HG03103 (cell line): ENCODE results near the gene AS3MT.
"Not testable (repeated sequence)": the region's sequence is repeated elsewhere in the genome, so short reads cannot be mapped to it uniquely, and the experiment has no call there.

Source experiments
- ATAC-seq: cut with Tn5 transposase; IDR thresholded peaks from one replicate; pipeline ENCODE4 v1.9.1; 2021; ENCODE audit warnings: low read depth; ENCODE audit not compliant: unreplicated experiment

The AS3MT gene

DNA sequence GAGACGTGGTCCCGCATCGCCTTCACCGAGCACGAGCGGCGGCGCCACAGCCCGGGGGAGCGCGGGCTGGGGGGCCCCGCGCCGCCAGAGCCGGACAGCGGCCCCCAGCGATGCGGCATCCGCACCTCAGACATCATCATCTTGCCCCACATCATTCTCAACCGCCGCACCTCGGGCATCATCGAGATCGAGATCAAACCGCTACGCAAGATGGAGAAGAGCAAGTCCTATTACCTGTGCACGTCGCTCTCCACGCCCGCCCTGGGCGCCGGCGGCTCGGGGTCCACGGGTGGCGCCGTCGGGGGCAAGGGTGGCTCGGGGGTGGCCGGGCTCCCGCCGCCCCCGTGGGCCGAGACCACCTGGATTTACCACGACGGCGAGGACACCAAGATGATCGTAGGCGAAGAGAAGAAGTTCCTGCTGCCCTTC is 49.6 kb downstream of the AS3MT start:
- no peak for ATAC-seq

- no peak for ATAC-seq
These were observed 50.1 kb downstream of the AS3MT start for GRCh38 chr10:102919246-102919959.

- ATAC-seq: no peak
These were observed 50.9 kb downstream of the AS3MT start for GRCh38 chr10:102919992-102920739.

DNA sequence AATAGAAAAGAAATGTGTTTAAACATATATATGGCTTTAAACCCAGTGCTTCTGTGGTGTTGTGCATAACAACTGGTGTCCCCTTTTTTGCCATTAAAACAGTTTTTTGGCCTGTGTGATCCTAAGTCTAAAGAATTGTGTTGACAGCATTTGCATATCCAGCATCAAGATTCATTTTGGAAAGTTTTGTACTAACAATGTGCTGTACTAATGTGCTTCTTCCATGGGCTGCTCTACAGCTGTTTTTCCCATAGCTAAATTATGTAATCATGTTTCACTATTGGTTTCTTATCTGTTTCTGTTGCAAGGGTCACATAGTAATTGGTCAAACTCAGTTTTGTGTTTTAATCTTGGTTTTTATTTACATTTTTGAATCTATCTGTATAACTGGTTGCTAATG is 54.3 kb downstream of the AS3MT start:
- ATAC-seq: no peak

DNA sequence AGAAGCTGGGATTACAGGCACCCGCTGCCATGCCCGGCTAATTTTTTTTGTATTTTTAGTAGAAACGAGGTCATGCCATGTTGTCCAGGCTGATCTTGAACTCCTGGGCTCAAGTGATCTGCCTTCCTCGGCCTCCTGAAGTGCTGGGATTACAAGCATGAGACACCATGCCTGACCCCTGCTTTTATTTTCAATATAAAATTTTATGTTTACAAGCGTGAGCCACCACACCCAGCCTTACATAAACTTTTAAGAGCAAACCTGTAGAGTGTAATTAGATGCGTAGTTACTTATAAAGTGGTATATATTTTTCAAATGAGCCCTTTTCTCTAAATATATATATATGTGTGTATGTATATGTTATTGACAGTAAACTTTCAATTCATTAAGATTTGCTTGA is 57.6 kb downstream of the AS3MT start:
- ATAC-seq: no peak

DNA sequence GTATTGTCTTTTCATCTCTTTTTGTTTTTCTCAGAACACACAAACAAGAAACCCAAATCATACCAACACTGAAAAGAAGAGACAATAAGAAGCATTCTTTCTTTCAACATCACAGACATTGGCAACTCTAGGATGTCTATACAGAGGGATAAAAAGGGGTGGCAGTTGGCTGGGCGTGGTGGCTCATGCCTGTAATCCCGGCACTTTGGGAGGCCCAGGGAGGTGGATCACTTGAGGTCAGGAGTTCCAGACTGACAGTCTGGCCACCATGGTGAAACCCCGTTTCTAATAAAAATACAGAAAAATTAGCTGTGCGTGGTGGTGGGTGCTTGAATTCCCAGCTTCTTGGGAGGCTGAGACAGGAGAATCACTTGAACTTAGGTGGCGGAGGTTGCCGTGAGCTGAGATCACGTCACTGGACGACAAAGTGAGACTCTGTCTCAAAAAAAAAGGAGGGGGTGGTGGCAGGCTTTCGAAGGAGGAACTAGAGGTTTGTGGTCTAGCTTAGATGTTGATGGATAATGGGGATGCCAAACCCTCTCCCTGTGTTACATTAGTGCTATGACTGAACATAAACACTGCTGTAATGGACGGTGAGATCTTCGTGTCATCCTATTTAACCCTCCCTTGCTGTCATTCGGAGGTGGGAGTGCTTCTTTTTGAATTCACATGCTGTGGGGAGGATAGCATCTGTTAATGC is 58.2 kb downstream of the AS3MT start:
- no peak for ATAC-seq

GRCh38 chr10:102928442-102928841 is 59.2 kb downstream of the AS3MT start:
- ATAC-seq: not testable (repeated sequence)

- ATAC-seq: no peak
These were observed 61.5 kb downstream of the AS3MT start for GRCh38 chr10:102930720-102931119.

- no peak for ATAC-seq
These were observed 62.4 kb downstream of the AS3MT start for GRCh38 chr10:102931643-102932042.

GRCh38 chr10:102935505-102935904 is 66.2 kb downstream of the AS3MT start:
- ATAC-seq: no peak

DNA sequence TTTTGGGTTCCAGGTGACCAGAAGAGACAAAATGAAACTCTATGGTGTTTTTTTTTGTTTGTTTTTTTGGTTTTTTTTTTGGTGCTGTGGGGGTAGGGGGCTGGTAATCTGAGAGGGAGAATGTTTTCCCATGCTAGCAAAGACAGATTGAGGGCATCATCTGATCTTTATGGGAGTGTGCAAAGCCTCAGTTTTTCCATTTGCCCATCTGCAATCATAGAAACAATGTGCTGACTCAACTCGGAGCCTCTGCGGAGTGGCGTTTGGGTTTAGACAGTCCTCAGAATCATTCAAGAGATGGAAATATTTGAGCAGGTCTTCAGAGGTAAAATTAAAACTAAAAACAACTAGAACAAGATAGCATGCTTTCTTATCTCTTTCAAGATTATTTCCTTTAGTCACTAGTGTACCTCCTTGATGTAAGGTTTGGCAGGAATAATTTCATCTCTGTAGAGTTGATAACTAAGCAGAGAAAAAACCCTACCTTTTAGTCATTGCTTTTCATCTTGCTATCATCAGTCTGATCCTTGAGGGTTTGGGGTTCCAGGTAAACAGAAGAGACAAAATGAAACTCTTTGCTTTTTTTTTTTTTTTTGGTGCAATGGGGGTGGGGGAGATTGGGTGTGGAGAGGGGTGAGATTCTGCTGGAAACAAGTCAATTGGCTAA is 66.8 kb downstream of the AS3MT start:
- ATAC-seq: no peak

DNA sequence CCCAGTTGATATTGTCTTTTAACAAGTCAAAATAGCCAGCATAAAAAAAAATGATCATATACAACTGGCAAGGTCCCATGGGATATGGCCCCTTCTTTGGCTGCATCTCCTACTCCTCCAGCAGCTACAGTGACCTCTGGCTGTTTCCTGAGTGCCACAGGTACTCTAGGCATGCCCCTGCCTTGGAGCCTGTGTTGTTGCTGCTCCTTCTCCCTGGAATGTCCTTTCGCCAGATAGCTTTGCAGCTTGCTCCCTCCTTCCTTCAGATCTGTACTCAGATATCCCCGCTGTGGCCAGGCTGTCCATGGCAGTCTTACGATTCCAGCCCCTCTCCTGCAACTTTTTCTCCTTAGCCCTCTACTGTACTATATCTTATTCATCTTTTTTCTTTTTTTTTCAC is 72.1 kb downstream of the AS3MT start:
- ATAC-seq: no peak

- no peak for ATAC-seq
These were observed 76.2 kb downstream of the AS3MT start for GRCh38 chr10:102945449-102945848.

GRCh38 chr10:102945962-102946361 is 76.7 kb downstream of the AS3MT start:
- ATAC-seq: no peak

DNA sequence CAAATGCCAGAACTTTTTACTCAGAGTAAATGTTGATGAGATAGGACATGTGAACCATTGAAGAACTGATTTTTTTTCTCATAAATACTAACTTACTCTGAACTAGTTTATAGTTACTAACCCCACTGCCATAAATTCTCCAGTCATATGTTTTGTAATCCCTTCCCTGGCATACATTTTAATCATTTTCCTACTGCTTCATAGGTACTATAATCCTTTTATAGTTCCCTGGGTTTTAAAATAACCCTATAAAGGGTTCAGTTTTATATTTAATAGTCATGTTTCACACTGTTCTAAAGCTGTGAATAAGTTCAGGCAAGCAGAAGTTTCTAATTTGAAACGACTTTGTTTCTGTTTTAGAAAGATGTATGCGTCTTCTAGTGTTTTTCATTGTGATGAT is 77.7 kb downstream of the AS3MT start:
- no peak for ATAC-seq

- no peak for ATAC-seq
These were observed 78.9 kb downstream of the AS3MT start for GRCh38 chr10:102948176-102948575.

GRCh38 chr10:102948786-102949185 is 79.5 kb downstream of the AS3MT start:
- ATAC-seq: no peak

- no peak for ATAC-seq
These were observed 80.6 kb downstream of the AS3MT start for GRCh38 chr10:102949916-102950315.

GRCh38 chr10:102951316-102951715 is 82.0 kb downstream of the AS3MT start:
- no peak for ATAC-seq
